ENCODE measurements around the gene TM4SF5. TPM values are rescaled to one million over a fixed set of nuclear protein-coding genes. Genes with fewer than 3 reads are reported as not detected.

The TM4SF5 gene
- total RNA-seq, 1 donor from 2014 or later, result not detected

Other genes with a start within 250 kb of the TM4SF5 start
- gene MYBBP1A, start 216.5 kb upstream of the TM4SF5 start, total RNA-seq, result 32.2 and 52.0 TPM in 2 replicates
- not detected in 2 replicates for gene GGT6, start 211.3 kb upstream of the TM4SF5 start, total RNA-seq
- gene SMTNL2, start 187.4 kb upstream of the TM4SF5 start, total RNA-seq, result under 0.01 TPM in 1 of 2 replicates, not detected in the other
- gene ALOX15, start 130.2 kb upstream of the TM4SF5 start, total RNA-seq, result not detected in 2 replicates
- gene PELP1, start 67.7 kb upstream of the TM4SF5 start, total RNA-seq, result 33.5 and 64.0 TPM in 2 replicates
- 6.6 and 9.6 TPM in 2 replicates for gene ARRB2, start 61.3 kb upstream of the TM4SF5 start, total RNA-seq
- 12.1 TPM in 2 replicates for gene MED11, start 40.5 kb upstream of the TM4SF5 start, total RNA-seq
- 0.05 TPM in 1 of 2 replicates, not detected in the other for gene ZMYND15, start 32.1 kb upstream of the TM4SF5 start, total RNA-seq
- 1.5 and 2.2 TPM in 2 replicates for gene CXCL16, start 32.0 kb upstream of the TM4SF5 start, total RNA-seq
- gene VMO1, start 14.5 kb downstream of the TM4SF5 start, total RNA-seq, result 0.51 TPM in 1 of 2 replicates, not detected in the other
- not detected in 2 replicates for gene GLTPD2, start 17.1 kb downstream of the TM4SF5 start, total RNA-seq
- gene PSMB6, start 24.3 kb downstream of the TM4SF5 start, total RNA-seq, result 157 and 202 TPM in 2 replicates
- gene PLD2, start 35.3 kb downstream of the TM4SF5 start, total RNA-seq, result 35.1 and 47.2 TPM in 2 replicates
- 44.9 and 58.2 TPM in 2 replicates for gene MINK1, start 61.5 kb downstream of the TM4SF5 start, total RNA-seq
- gene C17orf107, start 127.7 kb downstream of the TM4SF5 start, total RNA-seq, result 0.68 and 1.1 TPM in 2 replicates
- gene CHRNE, start 131.2 kb downstream of the TM4SF5 start, total RNA-seq, result 0.85 and 3.6 TPM in 2 replicates
- gene GP1BA, start 160.4 kb downstream of the TM4SF5 start, total RNA-seq, result not detected in 2 replicates
- 59.2 and 67.8 TPM in 2 replicates for gene SLC25A11, start 168.2 kb downstream of the TM4SF5 start, total RNA-seq
- 13.6 and 23.7 TPM in 2 replicates for gene RNF167, start 168.4 kb downstream of the TM4SF5 start, total RNA-seq
- 298 and 729 TPM in 2 replicates for gene PFN1, start 176.6 kb downstream of the TM4SF5 start, total RNA-seq
- gene ENO3, start 179.2 kb downstream of the TM4SF5 start, total RNA-seq, result 3.3 and 7.0 TPM in 2 replicates
- 57.5 and 64.1 TPM in 2 replicates for gene SPAG7, start 195.9 kb downstream of the TM4SF5 start, total RNA-seq
- 4.9 and 11.4 TPM in 2 replicates for gene CAMTA2, start 215.8 kb downstream of the TM4SF5 start, total RNA-seq
- 0.33 and 0.34 TPM in 2 replicates for gene INCA1, start 225.6 kb downstream of the TM4SF5 start, total RNA-seq
- 105 and 189 TPM in 2 replicates for gene KIF1C, start 226.1 kb downstream of the TM4SF5 start, total RNA-seq

Measured in dermis blood vessel endothelial cell (primary cell).